ENCODE results near the gene DNPH1. TPM values are rescaled to one million over a fixed set of nuclear protein-coding genes. Genes with fewer than 3 reads are reported as not detected.

DNPH1 gene
- total and polyA plus RNA-seq, 2 of the 8 experiments (the other 6 are each of a cell fraction or from before 2014, with no cell fraction given): 33.9 to 134 TPM

- Histone ChIP-seq H3K18ac (ENCODE audit: extremely low read depth, low read length) (no peak overlapping the region), H2BK120ac (replicated peaks; ENCODE audit: low read depth, low read length) (no peak overlapping the region), H2BK5ac (ENCODE audit: low read depth, low read length) (no peak overlapping the region), H3K9me3 (ENCODE audit: insufficient read depth in 2 of 2, low read depth in 1 of 2, low read length in 1 of 2) (no peaks in the 10 kb centered on the region), H3K14ac (ENCODE audit: insufficient read length) (no peak overlapping the region), H3K36me3 (ENCODE audit: control insufficient read depth in 2 of 4, insufficient read depth in 4 of 4, low read length in 3 of 4) (no peaks in the 10 kb centered on the region; a peak in 1 of 8 replicates), H3K4me1 (replicated peaks in 1 of 4; ENCODE audit: control insufficient read depth in 3 of 4, insufficient read depth in 4 of 4, low read length in 3 of 4) (peaks cover 0 to 4% (median 0%) of the 10 kb centered on the region in 4 experiments; a peak in 1 of 7 replicates), H3K4me2 (ENCODE audit: insufficient read depth in 1 of 2, low read depth in 2 of 2, low read length in 2 of 2) (no peak overlapping the region), H2BK15ac (ENCODE audit: low read length) (no peak overlapping the region), H2AFZ (ENCODE audit: low read length) (no peak overlapping the region), H2BK20ac (ENCODE audit: low read length) (no peak overlapping the region), H3K27ac (ENCODE audit: low read depth, low read length) (no peak overlapping the region), H3K23me2 (ENCODE audit: low read depth, low read length) (no peaks in the 10 kb centered on the region), H4K8ac (ENCODE audit: extremely low read depth, insufficient read depth, low read length) (no peak overlapping the region), H4K91ac (replicated peaks; ENCODE audit: insufficient read length, low read length) (no peak overlapping the region), H3K4me3 (ENCODE audit: extremely low read depth in 1 of 4, insufficient read depth in 2 of 4, low read depth in 3 of 4, low read length in 4 of 4) (no peak overlapping the region), H3K4ac (replicated peaks; ENCODE audit: insufficient read length, low read depth, low read length) (no peak overlapping the region), H3K27me3 (replicated peaks in 1 of 4; ENCODE audit: control insufficient read depth in 3 of 4, extremely low read depth in 1 of 4, insufficient read depth in 3 of 4, low read length in 3 of 4) (no peaks in the 10 kb centered on the region), H4K20me1 (replicated peaks in 1 of 2; ENCODE audit: control insufficient read depth in 1 of 2, insufficient read depth in 2 of 2, low read length in 2 of 2) (peaks cover 5% of the 10 kb centered on the region in 2 experiments), H2AK5ac (ENCODE audit: low read depth, low read length) (no peak overlapping the region), H4K5ac (ENCODE audit: insufficient read length, low read depth, low read length) (no peak overlapping the region), H3K79me2 (ENCODE audit: control insufficient read depth in 1 of 2, insufficient read depth in 2 of 2, low read length in 2 of 2) (no peaks in the 10 kb centered on the region), H3K79me1 (ENCODE audit: low read depth, low read length) (0 out of 2 replicates have a peak, but pooled peaks cover 2% of the 10 kb centered on the region), H2BK12ac (ENCODE audit: low read depth, low read length) (no peak overlapping the region), H3K23ac (ENCODE audit: insufficient read length) (no peak overlapping the region), H3K56ac (replicated peaks; ENCODE audit: insufficient read length, low read depth, low read length) (no peak overlapping the region), H3K9ac (replicated peaks in 1 of 4; ENCODE audit: extremely low read depth in 1 of 4, low read depth in 3 of 4, low read length in 3 of 4) (no peak overlapping the region)
- CTCF ChIA-PET (ENCODE audit: partially characterized antibody): interaction anchor here (1.2 to 2.0 kb wide), 4 partner anchors 10 to 285 kb away, joined by 3 to 10 read pairs (median 4); no protein-coding TSS in a partner anchor
- 95% methylated on average over 8 of the region's 15 CpGs; no CpG with 5 or more reads in 1 of the 2 experiments for WGBS, 2 experiments (ENCODE audit: extremely low coverage in 1 of 2, insufficient coverage in 1 of 2, insufficient read length in 1 of 2, insufficient replicate concordance in 2 of 2, low coverage in 1 of 2, low lambda C conversion rate in 2 of 2, missing lambda C conversion rate in 1 of 2)
- POLR2A ChIA-PET (ENCODE audit: partially characterized antibody): interaction anchor here (0.8 to 1.8 kb wide), 6 partner anchors 21 to 80 kb away, joined by 3 to 5 read pairs (median 4); partner anchors contain the start of genes CUL9 and SLC22A7
- no peak for DNase-seq (ENCODE audit: low read depth in 1 of 2, low spot score in 2 of 2)
- FAIRE-seq: no peak
- TF ChIP-seq SAP30 (IDR thresholded peaks at IDR 0.05; ENCODE audit: insufficient read depth, insufficient replicate concordance, low read length) (no peak), GABPA (IDR thresholded peaks at IDR 0.05; ENCODE audit: borderline replicate concordance, insufficient read depth, low read length) (no peak), CBX5 (IDR thresholded peaks at IDR 0.05; ENCODE audit: low read depth, low read length) (no peak), POLR2A (IDR thresholded peaks at IDR 0.05; ENCODE audit: control extremely low read depth in 1 of 2, low read depth in 2 of 2, low read length in 2 of 2) (no peak), CREB1 (IDR thresholded peaks at IDR 0.05) (no peak), RBBP5 (IDR thresholded peaks at IDR 0.05; ENCODE audit: borderline replicate concordance, low read depth, low read length) (no peak), ASH2L (IDR thresholded peaks at IDR 0.05; ENCODE audit: low read length) (no peak), TEAD4 (IDR thresholded peaks at IDR 0.05; ENCODE audit: low read depth, low read length) (no peak)
Measured at GRCh38 chr6:43222418-43223059, 6.7 kb downstream of the DNPH1 start.
